IPS-NIHi11 (cell line): Measurements from ENCODE around the gene TARBP2.
"Not testable (repeated sequence)": the region's sequence is repeated elsewhere in the genome, so short reads cannot be mapped to it uniquely, and the experiment has no call there.

Experiments used
- DNase-seq: peaks from one replicate; pipeline ENCODE4 v3.0.0; 2012; ENCODE audit warnings: mixed read lengths, low spot score

Gene TARBP2

GRCh38 chr12:53474819-53475218, 26.3 kb upstream of the TARBP2 start:
- DNase-seq, result no peak

DNA sequence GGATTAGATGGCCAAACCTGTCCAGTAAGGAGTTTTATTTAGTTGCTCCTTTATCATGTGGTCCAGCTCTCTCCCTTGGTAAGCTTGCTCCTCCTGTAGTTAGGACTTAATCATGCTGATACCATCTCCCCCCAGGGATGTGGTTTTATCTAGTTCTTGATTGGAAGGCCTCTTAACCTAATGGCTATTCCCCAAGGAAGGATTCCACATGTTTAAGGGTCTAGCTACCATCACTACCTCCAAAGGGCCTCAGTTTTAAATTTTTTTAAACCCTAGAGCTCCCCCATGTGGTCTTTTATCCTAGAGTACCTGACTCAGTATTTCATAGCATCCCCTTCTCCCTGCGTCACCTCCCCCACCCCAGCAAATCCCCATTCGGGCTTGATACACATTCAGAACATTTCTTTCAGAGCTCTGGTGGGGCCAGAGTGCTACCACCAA, 24.3 kb upstream of the TARBP2 start:
- peak; percentile 39 for DNase-seq

GRCh38 chr12:53478865-53479264, 22.2 kb upstream of the TARBP2 start:
- no peak for DNase-seq

DNA sequence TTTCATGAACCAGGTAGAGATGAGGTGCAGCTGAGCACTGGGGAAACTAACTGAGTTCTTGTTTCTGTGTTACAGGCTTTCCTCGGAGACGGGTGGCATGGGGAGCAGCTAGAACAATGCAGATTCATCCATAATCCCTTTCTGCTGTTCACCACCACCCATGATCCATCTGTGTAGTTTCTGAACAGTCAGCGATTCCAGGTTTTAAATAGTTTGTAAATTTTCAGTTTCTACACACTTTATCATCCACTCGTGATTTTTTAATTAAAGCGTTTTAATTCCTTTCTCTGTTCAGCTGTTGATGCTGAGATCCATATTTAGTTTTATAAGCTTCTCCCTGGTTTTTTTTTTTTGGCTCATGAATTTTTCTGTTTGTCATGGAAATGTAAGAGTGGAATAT, 21.8 kb upstream of the TARBP2 start:
- DNase-seq, result no peak

DNA sequence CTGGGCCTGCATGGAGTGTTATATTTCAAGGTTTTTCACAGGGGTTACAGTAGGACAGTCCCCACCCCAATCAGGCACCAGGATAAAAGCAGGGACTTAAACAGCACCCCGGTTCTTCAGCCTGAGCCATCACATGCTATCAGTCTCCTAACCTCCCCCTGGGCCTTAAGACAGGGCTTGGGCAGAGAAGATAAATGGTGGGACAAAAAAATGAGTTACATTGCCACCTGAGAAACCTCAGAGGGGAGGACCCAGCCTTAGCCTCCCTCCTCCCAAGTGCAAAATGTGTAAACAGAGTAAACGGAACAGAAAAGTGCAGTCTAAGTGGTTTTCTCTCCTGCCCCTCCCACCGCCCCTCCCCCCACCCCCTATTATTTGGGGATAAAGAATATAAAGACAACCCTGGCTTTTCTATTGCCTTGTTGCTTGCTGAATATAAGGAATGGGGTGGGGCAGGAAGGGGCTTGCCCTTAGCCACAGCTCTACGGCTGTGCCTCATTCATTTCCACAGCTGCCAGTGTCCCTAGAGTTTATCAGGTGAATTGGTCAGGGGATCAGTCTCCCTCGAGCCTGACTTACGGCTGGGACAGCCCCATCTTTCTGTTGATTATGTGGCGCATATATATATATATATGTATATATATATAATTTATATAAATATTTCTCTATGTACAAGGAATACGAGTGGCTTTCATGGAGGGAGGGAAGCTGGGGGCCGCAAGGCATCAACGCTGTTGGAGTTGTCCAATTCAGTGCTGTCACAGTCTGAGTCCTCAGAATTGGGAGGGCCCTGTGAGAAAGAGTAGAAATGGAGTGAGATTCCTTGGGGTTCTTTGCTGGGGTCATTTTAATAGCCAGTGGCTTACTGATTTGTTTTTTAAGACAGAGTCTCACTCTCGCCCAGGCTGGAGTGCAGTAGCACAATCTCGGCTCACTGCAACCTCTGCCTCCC, 20.3 kb upstream of the TARBP2 start:
- no peak for DNase-seq

GRCh38 chr12:53481458-53481857, 19.6 kb upstream of the TARBP2 start:
- not testable (repeated sequence) for DNase-seq

GRCh38 chr12:53481939-53482586, 19.0 kb upstream of the TARBP2 start:
- DNase-seq, result peak; percentile 48

- no peak for DNase-seq
Observed at GRCh38 chr12:53482626-53483168, 18.4 kb upstream of the TARBP2 start.

- no peak for DNase-seq
Observed at GRCh38 chr12:53483225-53483978, 17.7 kb upstream of the TARBP2 start.

DNA sequence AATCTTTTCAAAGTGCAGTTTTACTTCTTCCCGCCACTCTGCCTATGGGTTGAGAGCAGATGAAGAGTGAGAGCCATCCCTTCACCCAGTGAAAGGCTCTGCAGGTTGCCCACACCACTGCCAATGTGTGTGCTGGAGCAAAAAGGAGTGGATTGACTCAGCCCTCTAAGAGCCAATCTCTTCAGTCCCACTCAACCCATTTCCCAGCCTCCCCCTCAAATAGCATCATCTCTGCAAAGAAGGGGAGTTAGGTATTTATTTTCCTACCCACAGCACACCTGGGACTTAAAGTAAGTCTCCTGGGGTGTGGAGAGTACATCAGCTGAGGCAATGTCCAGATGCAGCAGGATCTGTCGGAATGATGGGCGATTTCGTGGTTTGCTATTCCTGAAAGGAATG, 17.1 kb upstream of the TARBP2 start:
- no peak for DNase-seq

GRCh38 chr12:53484686-53485575, 16.2 kb upstream of the TARBP2 start:
- no peak for DNase-seq

DNA sequence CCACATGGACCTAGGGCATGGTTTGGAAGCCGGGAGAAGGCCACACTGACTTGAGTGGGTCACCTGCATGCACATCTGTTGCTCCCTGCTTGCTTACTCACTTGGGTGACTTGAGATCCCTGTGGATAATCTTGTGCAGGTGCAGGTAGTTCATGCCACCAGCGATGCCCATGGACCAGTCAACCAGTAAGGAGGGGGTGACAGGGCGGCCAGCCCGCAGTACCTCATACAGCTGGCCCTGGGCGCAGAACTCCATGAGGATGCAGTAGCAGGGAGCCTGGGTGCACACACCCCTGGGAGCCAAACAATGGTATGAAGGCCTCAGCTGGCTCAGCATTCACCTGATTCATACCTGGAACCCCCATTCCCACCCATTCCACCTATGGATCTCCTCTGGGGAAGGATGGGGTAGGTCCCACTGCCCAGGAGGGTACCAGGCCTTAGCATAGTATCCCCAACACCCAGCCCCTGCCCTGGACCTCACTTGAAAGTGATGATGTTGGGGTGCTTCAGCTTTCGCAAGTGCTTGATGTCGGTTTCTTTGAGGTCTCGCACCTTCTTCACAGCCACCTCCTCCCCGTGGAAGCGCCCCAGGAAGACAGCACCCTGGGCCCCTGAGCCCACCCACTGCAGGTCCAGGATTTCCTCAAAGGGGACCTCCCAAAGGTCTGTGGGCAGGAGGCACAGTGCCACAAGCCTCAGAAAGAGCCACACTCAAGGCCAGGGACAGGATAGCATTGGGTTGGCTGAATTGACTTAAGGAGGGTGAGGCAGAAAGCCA, 14.9 kb upstream of the TARBP2 start:
- DNase-seq, result no peak

- DNase-seq, result no peak
Observed at GRCh38 chr12:53486736-53487487, 14.2 kb upstream of the TARBP2 start.

GRCh38 chr12:53489242-53489864, 11.7 kb upstream of the TARBP2 start:
- DNase-seq, result no peak

GRCh38 chr12:53492188-53492587, 8.9 kb upstream of the TARBP2 start:
- no peak for DNase-seq

DNA sequence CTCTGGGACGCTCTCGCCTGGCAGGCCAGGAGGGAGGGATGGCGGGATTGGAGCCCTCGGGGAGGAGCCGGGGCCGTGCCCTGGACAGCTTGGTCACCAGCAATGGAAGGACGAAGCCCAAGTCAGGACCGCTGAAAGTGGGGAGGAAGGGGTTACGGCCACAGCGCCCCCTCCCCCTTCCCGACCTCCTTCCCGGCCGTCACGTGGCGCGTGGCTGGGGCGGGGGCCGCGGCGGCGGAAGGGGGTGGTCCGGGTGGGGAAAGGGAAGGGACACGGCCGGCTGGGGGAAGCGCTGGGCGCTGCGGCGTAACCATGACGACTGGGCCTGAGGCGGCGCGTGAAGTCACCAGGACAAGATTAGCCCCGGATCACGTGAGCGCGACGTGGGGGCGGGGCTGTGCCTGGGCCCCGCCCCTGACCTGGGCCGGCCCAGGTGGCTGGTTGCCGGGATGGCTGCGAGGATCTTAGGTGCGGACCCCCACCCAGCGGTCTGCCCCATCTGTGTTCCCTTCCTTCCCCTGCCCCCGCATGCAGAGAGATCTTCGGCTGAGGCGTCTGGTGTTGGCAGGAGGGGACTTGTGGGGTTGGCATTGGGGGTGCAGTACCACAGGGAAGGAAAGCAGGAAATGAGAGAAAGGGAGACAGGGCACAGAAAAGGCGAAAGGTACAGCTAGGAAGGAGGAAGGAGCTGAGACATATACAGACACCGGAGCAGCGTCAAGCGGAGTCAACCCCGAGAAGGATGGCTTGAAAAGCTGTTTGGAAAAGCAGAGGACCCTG, 8.1 kb upstream of the TARBP2 start:
- peak; percentile 91 for DNase-seq

DNA sequence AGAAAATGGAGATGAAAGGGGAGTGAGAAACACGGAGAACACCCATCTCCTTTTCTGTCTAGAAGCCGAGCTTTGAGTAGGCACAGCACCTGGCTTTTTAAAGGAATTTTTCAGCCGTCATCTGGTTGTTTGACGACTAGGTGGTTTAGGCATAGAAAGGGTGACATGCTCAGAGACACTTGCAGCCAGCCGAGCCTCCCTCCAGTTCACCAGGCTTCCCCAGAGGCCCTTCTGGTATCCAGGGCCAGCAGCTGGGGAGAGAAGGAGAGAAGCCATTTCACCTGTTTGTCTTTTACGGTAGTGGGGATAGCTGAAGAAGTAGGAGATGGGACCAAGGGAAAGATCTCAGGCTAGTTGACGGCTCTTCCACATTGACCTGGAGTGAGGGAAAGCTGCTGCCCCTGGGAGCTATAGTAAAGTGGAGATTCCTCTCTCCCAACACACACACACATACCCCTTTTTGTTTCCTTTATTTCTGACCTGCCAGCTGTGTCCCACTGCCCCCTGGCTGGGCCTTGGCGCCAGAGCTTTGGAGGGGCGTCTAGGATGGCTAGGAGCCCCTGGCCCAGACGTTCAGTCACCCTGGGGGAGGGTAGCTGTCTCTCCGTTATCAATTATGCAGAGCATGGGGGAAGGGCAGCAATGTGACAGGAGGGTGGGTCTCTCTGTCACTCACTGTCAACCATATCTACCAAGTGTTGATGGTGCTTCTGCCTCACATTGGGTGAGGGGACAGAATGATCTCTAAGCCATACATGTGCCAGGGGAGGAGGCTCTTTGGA, 7.3 kb upstream of the TARBP2 start:
- DNase-seq, result no peak
